NCI-H2107 treated with DMSO at 0.1 percent for 48 hours (cell line): Measurements from ENCODE around the gene KCNH8.

Experiments
- DNase-seq: peaks from one replicate; lab custom pipeline; 2025; ENCODE audit not compliant: unreplicated experiment; lab: John Stamatoyannopoulos, UW

KCNH8 gene

GRCh38 chr3:19357947-19358346 lies 209.6 kb downstream of the KCNH8 start:
- no peak for DNase-seq

- DNase-seq = no peak
These were observed 214.8 kb downstream of the KCNH8 start for GRCh38 chr3:19363071-19363470.

- no peak for DNase-seq
These were observed 215.8 kb downstream of the KCNH8 start for GRCh38 chr3:19364148-19364547.

GRCh38 chr3:19365471-19365870 lies 217.2 kb downstream of the KCNH8 start:
- DNase-seq = no peak

- DNase-seq = no peak
These were observed 236.6 kb downstream of the KCNH8 start for GRCh38 chr3:19384868-19385267.

- no peak for DNase-seq
These were observed 243.8 kb downstream of the KCNH8 start for GRCh38 chr3:19392150-19392549.

- DNase-seq = no peak
These were observed 246.6 kb downstream of the KCNH8 start for GRCh38 chr3:19394946-19395345.

GRCh38 chr3:19396726-19397125 lies 248.4 kb downstream of the KCNH8 start:
- DNase-seq = no peak

GRCh38 chr3:19399356-19399755 lies 251.0 kb downstream of the KCNH8 start:
- DNase-seq = no peak

- no peak for DNase-seq
These were observed 251.5 kb downstream of the KCNH8 start for GRCh38 chr3:19399836-19400235.

GRCh38 chr3:19420159-19420558 lies 271.8 kb downstream of the KCNH8 start:
- DNase-seq = no peak

- no peak for DNase-seq
These were observed 277.5 kb downstream of the KCNH8 start for GRCh38 chr3:19425825-19426224.

- no peak for DNase-seq
These were observed 279.3 kb downstream of the KCNH8 start for GRCh38 chr3:19427422-19428149.

- no peak for DNase-seq
These were observed 280.4 kb downstream of the KCNH8 start for GRCh38 chr3:19428729-19429128.

GRCh38 chr3:19432669-19433068 lies 284.4 kb downstream of the KCNH8 start:
- DNase-seq = no peak

GRCh38 chr3:19436746-19437145 lies 288.4 kb downstream of the KCNH8 start:
- no peak for DNase-seq

GRCh38 chr3:19439944-19440343 lies 291.6 kb downstream of the KCNH8 start:
- DNase-seq = no peak

- DNase-seq = no peak
These were observed 297.8 kb downstream of the KCNH8 start for GRCh38 chr3:19446138-19446537.

- no peak for DNase-seq
These were observed 298.4 kb downstream of the KCNH8 start for GRCh38 chr3:19446687-19447086.

- DNase-seq = no peak
These were observed 307.2 kb downstream of the KCNH8 start for GRCh38 chr3:19455546-19455945.

- no peak for DNase-seq
These were observed 308.4 kb downstream of the KCNH8 start for GRCh38 chr3:19456738-19457137.

GRCh38 chr3:19457449-19457848 lies 309.1 kb downstream of the KCNH8 start:
- no peak for DNase-seq

- DNase-seq = no peak
These were observed 319.5 kb downstream of the KCNH8 start for GRCh38 chr3:19467761-19468160.
